Colon (tissue), 2 donors: ENCODE results near the gene IQUB.
"Not testable (repeated sequence)": the region's sequence is repeated elsewhere in the genome, so short reads cannot be mapped to it uniquely, and the experiment has no call there.

Source experiments
- FAIRE-seq: peaks from 2 replicates; lab custom pipeline; 2012; peaks lifted over from hg19 to GRCh38; lab: Jason Lieb, UNC
- donor health status: control.
- donor health status: control.

Gene IQUB

DNA sequence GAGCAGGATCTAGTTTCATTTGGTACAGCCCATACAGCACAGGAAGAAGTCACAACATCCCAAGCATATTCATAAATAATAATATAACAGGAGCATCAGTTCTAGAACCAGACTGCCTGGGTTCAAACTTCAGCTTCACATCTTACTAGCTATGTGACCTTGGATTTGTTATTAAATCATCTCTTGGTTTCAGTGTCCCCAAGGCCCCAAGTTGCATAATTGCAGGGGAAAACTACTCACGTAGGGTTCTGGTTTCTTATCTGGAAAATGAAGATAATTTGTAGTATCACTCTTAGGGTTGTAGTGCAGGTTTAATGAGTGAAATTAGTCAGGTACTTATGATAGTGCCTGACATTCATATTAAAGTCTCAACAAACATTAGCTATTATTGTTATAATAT, 5.5 kb upstream of the IQUB start:
- no peak for FAIRE-seq

DNA sequence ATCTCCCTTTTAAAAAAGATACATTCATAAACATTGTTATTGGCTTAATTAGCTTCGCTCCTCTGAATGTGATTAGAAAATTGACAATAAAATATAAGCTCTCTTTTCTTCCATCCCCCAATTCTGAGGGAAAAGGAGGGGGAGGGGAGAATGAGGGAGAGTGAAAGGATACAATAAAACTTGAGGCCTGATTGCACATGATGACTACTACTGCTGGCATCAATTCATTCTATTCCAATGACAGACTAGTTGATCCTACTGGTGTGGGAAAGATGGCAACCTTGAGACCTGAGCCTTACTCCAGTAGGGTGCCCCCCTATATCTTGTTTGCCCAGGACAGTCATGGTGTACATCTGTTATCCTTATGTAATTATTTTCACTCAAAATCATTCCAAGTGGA, 4.5 kb upstream of the IQUB start:
- FAIRE-seq: no peak

DNA sequence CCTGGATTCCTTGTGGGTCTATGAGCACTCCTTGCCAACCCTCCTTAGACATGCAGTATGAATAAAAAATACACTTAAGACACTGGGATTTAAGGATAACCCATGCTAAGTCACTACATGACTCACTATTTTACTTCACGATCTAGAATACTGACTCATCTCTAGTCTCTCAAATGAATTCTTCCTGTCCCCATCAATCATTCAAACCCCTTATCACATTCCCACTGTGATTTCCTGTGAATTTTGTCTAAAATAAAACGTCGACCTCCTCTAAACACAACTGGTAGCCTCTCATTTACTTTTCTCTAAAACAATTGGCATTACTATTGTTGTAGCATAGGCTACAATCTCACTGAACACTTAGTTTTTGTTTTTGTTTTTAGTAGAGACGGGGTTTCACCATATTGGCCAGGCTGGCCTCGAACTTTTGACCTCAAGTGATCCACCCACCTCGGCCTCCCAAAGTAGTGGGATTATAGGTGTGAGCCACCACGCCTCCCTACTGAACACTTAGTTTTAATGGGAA, 3.9 kb upstream of the IQUB start:
- no peak for FAIRE-seq

DNA sequence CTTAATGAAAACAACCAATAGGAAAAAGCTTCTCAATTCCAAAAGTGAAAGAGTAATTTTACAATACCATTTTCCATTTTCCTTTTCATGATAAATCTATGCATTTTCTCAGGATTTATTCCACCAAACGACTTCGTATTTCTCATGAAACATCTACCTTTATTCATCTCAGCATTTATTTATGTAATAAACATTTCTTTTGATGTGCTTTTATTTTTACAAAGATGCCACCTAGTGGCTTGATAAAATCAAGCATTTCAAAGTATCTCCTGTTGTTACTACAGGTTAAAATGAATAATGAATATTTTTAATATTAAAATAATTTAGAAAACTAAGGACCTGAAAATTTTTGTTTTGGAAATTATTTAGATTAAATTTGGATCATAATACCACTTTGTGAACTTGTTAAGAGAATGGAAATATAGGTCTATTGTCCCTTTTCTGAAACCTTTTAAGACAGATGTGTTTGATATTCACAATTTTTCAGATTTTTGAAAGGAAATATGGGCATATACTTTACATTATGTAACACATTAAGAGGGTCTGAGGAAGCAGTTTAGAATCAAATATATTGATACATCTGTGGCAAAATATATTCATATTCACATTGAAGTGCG, 2.7 kb upstream of the IQUB start:
- FAIRE-seq: peak; percentile 65

DNA sequence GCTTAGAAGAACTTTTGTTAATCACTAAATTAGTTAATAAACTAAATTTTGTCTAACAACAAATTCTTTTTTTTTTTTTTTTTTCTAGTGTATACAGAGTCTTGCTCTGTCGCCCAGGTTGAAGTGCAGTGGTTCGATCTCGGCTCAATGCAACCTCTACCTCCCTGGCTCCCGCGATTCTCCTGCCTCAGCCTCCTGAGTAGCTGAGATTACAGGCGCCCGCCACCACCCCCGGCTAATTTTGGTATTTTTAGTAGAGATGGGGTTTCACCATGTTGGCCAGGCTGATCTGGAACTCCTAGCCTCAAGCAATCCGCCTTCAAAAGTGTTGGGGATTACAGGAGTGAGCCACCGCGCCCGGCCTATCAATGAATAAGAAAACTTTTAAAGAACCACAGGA, 1.1 kb upstream of the IQUB start:
- no peak for FAIRE-seq

DNA sequence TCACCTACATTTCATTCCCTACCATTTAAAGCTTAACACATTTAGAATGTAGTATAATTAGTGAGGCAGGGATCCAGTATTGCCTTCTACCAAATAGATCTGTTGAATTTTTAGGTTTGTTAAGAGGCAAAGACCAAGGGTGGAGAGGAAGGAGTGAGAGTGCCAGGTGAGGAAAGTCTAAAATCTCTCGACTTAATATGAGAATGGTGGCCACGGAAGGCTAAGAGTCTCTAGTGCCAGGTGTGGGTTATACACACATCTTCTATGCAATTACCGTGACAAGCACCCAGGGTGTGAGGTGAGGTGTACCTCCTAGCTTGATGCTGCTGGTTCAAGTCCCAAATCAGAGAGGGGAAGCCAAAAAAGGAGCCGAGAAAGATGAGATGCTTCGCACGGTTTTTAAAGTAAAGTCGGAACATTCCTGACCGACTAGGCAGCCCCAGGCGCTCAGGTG, 439 bp downstream of the IQUB start:
- no peak for FAIRE-seq

DNA sequence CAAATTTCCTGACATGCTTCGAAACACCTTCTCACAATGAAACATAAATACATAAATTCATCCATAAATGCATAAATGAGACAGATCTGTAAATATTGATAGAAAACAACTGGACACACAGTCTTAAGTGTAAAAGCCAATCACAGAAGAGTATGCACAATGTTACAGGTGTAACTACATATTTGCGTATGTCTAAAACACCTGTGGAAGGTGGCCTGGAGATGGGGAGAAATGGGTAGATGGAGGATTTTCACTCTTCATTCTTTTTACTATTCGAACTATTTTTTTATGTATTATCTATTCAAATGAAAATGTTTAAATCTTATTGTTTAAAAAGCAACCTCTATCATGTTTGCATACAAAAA, 860 bp downstream of the IQUB start:
- no peak for FAIRE-seq

DNA sequence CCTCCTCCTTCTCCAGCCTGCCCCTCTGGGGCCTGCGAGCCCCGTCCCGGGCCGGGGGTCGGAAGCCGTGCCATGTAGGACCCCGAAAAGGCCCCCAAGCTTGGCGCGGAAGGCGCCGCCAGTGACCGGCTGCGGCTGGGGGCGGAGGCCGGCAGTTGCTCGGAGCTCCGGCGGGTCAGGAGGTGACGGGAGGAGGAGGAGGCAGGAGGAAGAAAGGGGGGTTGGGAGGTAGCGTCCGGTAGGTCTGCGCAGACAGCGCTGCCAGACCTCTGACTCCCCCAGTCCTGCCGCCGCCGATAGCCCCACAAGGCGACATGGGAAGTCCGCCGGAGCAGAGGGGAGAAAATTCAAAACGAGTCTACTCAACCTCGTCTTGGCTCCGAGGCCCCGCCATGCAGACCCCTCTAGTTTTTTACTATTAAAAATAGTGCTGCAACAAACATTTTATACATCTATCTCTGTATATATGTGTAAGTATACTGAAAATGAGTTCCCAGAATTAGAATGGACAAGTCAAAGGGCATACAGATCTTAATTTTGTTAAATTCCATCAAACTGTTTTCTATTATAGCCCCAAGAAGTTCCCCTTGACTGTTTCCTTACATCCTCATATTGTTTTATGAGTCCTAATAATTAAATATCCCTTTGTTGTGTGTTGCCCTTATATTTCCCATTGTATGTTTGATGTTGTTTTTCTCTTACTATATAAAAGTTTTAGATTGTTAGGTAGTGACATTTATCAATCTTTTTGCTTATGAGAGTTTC, 1.4 kb downstream of the IQUB start:
- not testable (repeated sequence) for FAIRE-seq

DNA sequence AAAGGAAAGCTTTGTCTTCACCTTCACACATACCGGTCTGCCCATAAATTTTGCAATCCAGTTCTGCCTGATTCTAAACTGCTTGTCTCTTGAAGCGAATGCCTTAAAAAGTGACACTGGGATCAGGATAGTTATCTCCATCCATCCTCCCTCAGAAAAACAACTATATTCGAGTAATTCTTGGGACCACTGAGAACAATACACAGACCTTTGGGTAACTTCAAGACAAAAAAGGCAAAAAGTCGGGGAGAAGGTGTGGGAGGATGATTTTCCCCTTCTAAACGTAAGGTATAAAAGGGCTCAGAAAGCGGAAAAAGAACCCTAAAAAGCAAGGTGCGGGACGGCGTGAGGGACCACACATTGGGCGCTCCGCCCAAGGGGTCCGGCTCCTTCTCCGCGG, 2.1 kb downstream of the IQUB start:
- not testable (repeated sequence) for FAIRE-seq

DNA sequence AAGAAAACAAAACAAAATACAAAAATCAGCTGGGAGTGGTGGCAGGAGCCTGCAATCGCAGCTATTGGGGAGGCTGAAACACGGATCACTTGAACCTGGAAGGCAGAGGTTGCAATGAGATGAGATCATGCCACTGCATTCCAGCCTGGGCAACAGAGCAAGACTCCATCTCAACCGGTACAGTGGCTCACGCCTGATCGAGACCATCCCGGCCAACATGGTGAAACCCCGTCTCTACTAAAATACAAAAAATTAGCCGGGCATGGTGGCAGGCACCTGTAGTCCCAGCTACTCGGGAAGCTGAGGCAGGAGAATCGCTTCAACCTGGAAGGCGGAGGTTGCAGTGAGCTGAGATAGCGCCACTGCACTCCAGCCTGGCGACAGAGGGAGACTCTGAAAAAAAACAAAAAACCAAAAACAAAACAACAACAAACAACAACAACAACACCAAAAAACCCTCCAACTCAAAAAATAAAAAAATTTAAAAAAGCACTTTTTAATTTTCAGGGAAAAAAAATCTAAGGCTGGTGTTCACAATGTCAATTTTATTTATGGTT, 4.3 kb downstream of the IQUB start:
- not testable (repeated sequence) for FAIRE-seq

DNA sequence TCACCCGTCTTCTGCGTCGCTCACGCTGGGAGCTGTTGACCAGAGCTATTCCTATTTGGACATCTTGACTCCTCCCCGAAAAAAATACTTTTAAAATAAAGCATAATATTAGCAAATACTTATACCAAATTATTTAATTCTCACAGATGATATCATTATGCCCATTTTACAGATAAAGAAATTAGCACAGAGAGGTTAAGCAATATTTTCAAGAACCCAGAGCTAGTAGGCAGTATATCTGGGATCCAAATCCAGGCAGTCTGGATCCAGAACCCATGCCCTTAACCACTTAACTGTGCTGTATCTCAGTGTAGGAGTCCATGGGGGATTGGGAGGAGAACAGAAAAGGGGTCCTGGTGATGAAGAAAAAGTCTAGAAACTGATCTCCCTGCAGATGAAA, 6.1 kb downstream of the IQUB start:
- no peak for FAIRE-seq

DNA sequence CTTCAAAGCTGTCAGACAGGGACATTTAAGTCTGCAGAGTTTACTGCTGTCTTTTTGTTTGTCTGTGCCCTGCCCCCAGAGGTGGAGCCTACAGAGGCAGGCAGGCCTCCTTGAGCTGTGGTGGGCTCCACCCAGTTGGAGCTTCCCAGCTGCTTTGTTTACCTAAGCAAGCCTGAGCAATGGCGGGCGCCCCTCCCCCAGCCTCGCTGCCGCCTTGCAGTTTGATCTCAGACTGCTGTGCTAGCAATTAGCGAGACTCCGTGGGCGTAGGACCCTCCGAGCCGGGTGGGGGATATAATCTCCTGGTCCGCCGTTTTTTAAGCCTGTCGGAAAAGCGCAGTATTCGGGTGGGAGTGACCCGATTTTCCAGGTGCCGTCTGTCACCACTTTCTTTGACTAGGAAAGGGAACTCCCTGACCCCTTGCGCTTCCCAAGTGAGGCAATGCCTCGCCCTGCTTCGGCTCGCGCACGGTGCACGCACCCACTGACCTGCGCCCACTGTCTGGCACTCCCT, 6.6 kb downstream of the IQUB start:
- not testable (repeated sequence) for FAIRE-seq

DNA sequence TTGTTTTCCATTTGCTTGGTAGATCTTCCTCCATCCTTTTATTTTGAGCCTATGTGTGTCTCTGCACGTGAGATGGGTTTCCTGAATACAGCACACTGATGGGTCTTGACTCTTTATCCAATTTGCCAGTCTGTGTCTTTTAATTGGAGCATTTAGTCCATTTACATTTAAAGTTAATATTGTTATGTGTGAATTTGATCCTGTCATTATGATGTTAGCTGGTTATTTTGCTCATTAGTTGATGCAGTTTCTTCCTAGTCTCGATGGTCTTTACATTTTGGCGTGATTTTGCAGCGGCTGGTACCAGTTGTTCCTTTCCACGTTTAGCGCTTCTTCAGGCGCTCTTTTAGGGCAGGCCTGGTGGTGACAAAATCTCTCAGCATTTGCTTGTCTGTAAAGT, 7.9 kb downstream of the IQUB start:
- not testable (repeated sequence) for FAIRE-seq

DNA sequence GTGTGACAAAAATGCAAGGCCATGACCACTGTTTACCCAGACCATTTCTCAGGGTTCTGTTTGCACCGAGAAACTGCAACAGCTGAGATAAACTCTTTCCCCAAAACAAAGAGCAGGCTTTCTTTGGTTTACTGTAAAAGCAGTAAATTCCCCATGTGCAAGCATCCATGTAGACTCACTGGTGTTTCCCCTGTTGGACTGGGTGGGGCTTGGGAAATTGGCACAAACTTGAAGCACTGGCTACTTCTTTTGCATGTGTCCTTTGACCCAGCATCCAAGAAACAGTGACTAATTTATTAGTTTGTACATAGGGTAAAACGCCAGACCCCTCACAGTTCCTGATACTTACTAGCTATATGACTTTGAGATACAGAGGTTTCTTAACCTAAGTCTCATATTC, 12.3 kb downstream of the IQUB start:
- FAIRE-seq: no peak

DNA sequence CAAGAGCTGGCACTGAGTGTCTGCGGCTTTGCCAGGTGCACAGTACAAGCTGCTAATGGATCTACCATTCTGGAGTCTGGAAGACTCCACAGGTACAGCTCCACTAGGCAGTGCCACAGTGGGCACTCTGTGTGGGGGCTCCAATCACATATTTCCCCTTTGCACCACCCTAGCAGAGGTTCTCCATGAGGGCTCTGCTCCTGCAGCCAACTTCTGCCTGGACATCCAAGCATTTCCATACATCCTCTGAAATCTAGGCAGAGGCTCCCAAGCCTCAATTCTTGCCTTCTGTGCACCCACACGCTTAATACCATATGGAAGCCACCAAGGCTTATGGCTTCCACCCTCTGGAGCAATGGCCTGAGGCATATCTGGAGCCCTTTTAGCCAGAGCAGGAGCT, 29.2 kb downstream of the IQUB start:
- FAIRE-seq: no peak

DNA sequence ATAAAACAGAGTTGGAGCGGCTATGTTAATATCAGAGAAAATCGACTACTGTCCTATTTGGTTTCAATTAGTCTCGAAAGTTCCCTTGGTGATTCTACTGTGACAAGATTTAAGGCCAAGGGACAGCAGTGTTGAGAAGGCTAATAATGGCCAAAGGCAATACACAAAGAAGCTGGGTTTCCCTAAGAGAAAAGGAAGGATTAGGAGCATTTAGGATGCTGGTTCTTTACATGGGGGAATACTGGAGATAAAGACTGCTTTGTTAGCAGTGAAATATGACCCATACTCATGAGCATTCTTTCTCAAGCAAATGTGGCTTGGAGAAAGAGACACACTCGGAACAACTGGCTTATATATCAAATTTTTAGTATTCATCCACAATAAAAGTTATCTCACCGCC, 32.2 kb downstream of the IQUB start:
- no peak for FAIRE-seq

DNA sequence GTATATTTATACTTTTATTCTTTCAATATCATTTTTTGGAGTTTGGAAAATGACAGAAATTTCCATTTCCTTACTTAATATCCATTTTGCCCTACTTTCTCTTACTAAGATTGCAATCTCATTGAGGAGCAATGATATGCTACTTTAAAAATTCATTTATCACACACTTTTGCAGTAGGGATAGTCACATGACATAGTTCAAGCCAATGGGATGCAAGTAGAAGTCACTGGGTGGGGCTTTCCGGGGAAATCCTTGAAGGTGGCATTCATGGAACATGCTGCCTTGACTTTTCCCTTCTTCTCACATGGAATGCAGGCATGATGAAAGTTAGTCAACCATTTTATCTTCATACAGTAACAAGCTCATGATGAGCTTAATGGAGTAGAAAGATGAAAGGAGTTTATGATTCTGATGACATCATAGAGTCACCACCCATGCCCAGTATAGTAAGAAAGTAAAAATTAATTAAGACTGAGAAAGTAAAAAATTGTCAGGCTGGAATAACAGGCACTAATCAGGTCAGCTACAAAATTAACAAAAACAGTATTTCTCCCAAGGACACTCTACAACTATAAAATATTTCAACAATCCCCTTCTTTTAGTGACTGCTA, 33.4 kb downstream of the IQUB start:
- FAIRE-seq: no peak

DNA sequence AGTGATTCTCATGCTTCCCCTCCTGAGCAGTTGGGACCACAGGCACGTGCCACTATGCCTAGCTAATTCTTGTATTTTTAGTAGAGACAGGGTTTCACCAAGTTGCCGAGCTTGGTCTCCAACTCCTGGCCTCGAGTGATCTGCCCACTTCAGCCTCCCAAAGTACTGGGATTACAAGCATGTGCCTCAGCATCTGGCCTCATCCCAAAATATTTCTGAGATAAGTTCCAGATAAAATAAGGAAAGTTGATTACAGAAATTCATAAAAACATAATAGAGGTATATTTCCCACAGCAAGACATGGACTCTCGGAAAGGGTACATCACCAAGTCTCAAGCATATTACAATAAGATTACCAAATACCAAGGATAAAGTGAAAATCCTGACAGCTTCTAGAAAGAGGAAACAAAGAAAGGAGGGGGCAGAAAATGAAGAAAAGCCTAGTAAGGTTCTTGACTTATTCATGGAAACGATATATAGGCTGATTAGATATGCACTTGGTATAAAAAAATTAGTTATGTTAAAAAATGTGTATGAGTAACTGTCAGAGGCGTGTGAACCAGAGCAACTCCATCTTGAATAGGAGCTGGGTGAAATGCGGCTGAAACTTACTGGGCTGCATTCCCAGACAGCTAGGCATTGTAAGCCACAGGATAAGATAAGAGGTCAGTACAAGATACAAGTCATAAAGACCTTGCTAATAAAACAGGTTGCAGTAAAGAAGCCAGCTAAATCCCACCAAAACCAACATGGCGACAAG, 35.0 kb downstream of the IQUB start:
- no peak for FAIRE-seq

DNA sequence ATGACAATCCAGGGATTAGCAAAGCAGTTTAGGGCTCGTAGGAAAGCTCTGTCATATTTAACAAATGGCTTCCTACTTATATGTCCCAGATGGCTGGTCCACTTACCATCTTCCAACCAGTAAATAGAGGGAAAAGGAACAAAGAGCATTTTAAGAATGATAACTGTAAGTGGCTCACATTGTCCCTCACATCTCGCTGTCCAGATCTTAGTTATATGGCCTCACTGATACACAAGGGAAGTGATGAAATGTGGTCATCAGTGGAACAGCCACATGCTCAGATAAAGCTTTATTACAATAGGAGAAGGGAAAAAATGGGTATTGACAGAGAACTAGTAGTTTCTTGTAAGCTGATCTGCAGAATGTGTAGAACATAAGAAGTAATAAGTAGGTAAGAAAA, 35.8 kb downstream of the IQUB start:
- FAIRE-seq: no peak

DNA sequence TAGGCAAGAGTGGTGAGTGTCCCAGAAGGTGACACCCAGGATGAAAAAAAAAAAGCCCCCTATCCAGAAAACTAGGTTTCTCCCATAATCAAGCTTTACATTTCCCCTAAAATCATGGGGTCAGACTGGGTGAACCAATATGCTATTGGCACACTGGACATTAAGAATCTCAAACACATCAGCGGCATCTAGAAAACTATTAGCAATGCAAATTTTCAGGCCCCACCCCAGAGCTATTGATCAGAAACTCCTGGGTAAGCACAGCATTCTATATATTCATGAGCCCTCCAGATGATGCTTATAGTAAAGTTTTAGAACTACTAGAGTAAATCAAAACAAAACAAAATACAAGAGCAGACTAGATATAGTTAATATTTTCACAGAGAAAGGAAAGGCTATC, 36.4 kb downstream of the IQUB start:
- no peak for FAIRE-seq

DNA sequence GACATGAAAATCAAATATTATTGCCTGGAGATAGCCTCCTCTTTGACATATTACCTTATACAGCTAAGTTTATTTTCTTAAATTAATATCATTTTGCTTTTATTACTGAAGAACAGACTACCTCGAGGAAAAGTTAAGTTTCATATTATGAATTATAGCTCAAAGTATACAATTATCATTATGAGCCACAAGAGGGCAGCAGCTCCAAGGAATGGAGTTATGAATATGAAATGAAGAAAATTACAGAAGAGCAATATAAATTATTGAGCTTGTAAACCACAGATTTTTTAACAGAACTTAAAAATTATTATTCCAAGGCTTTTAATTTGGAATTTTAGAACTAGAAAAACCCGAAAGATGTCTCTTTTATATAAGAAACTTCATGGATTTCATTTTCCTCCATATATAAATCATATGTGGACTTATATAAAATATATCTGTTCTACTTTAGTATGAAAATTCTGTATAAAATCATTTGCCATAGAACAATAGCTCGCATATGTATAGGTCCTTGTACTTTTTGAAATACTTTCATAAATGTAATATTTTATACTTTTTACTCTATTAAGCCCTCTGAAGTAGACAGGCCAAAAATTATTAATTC, 40.1 kb downstream of the IQUB start:
- FAIRE-seq: peak; percentile 93

DNA sequence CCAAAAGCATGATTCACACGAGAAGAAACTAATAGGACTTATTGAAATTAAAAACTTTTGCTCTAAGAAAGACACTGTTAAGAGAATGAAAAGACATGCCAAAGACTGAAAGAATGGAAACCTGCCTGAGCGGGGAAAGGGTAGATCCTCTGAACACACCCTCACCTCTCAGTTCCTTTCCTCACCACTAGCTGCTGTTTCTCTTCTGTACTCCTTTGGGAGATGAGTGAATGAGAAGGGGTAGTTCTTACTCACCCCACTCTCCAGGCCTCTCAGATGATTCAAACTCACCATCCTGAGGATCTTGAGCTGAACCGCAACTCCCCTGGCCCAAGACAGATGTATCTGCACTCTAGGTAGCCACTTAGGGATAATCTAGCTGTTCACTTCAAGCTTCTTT, 41.9 kb downstream of the IQUB start:
- FAIRE-seq: no peak
